Astrocyte of the cerebellum (primary cell): ENCODE measurements around the gene SLC7A7.
"Not testable (repeated sequence)": the region's sequence is repeated elsewhere in the genome, so short reads cannot be mapped to it uniquely, and the experiment has no call there.

Experiments used
- DNase-seq: peaks from one replicate; pipeline ENCODE4 v3.0.0-alpha.2; 2011; ENCODE audit warnings: low read depth
- H3K4me3 ChIP-seq: 2 replicates; pipeline ENCODE4 v1.5.1; 2011; ENCODE audit warnings: mild to moderate bottlenecking, low read depth, low read length, moderate library complexity
- CTCF ChIP-seq: IDR thresholded peaks from 2 replicates; pipeline ENCODE4 v1.5.1; 2012; ENCODE audit warnings: low read length, low read depth, moderate library complexity, mild to moderate bottlenecking; ENCODE audit errors: missing control alignments
- in situ Hi-C: cut with HindIII; loops from 2 replicates; pipeline ENCODE4 v1.10.0; 2017; ENCODE audit warnings: low sequenced_read_pairs

The SLC7A7 gene

GRCh38 chr14:22829661-22830442 is 14.6 kb upstream of the SLC7A7 start, which contains the start of gene MRPL52:
Gene MRPL52 (plus strand): TSS chr14:22829887. CDS start chr14:22829913, 26 bp downstream.
- DNase-seq, result peak; percentile 67
- TF ChIP-seq CTCF, result no peak
- H3K4me3 ChIP-seq, result peak within 1 kb of the TSS; percentile 91
- in situ Hi-C loops, result no loop called here

- peak overlapping the region; percentile 91 for H3K4me3 ChIP-seq
- DNase-seq, in situ Hi-C loops: not testable (repeated sequence)
These were observed 13.9 kb upstream of the SLC7A7 start for GRCh38 chr14:22829076-22829660.

- no peak for TF ChIP-seq CTCF
- H3K4me3 ChIP-seq, result no peak overlapping the region
- in situ Hi-C loops, result no loop called here
- DNase-seq, result peak; percentile 97
These were observed 9.6 kb upstream of the SLC7A7 start for GRCh38 chr14:22824711-22825359.

GRCh38 chr14:22822571-22823098 is 7.4 kb upstream of the SLC7A7 start:
- in situ Hi-C loops, result no loop called here
- peak overlapping the region; percentile 20 for H3K4me3 ChIP-seq
- DNase-seq, result peak; percentile 92
- peak; percentile 90 for TF ChIP-seq CTCF

GRCh38 chr14:22822016-22822570 is 6.9 kb upstream of the SLC7A7 start:
- no peak for TF ChIP-seq CTCF
- in situ Hi-C loops, result no loop called here
- H3K4me3 ChIP-seq, result no peak overlapping the region
- DNase-seq, result no peak

GRCh38 chr14:22821193-22822015 is 6.2 kb upstream of the SLC7A7 start:
- TF ChIP-seq CTCF, result no peak
- no peak for DNase-seq
- in situ Hi-C loops, result no loop called here
- no peak overlapping the region for H3K4me3 ChIP-seq
